ENCODE results near the gene CTTNBP2NL. TPM values are rescaled to one million over a fixed set of nuclear protein-coding genes. Genes with fewer than 3 reads are reported as not detected.

Gene CTTNBP2NL
- total RNA-seq, 1 donor from 2014 or later = 66.2 TPM

DNA sequence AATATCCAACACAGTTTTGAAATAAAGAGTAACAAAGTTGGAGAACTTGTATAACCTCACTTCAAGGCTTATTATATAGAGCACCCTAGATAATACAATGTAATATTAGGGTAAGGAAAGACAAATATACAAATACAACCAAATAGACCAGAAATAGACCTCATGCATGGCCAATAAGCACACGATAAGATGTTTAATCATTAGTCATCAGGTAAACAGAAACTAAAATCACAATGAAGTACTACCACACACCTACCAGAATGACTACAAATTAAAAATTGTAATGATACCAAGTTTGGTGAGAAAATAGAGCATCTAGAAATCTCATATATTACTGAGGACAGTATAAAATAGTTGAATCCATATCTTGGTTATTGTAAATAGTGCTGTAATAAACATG is 20.3 kb upstream of the CTTNBP2NL start:
- no peak for DNase-seq
- Mint-ChIP-seq H3K4me1 (ENCODE audit: low read depth, unreplicated experiment) (no peaks in the 10 kb centered on the region), H3K36me3 (ENCODE audit: unreplicated experiment) (no peaks in the 10 kb centered on the region), H3K9me3 (ENCODE audit: unreplicated experiment) (peaks cover 1% of the 10 kb centered on the region), H3K27me3 (ENCODE audit: unreplicated experiment) (peaks cover 3% of the 10 kb centered on the region), H3K4me3 (ENCODE audit: unreplicated experiment) (no peak overlapping the region), H3K27ac (ENCODE audit: unreplicated experiment) (no peak overlapping the region)
- TF ChIP-seq, protein P1, sequence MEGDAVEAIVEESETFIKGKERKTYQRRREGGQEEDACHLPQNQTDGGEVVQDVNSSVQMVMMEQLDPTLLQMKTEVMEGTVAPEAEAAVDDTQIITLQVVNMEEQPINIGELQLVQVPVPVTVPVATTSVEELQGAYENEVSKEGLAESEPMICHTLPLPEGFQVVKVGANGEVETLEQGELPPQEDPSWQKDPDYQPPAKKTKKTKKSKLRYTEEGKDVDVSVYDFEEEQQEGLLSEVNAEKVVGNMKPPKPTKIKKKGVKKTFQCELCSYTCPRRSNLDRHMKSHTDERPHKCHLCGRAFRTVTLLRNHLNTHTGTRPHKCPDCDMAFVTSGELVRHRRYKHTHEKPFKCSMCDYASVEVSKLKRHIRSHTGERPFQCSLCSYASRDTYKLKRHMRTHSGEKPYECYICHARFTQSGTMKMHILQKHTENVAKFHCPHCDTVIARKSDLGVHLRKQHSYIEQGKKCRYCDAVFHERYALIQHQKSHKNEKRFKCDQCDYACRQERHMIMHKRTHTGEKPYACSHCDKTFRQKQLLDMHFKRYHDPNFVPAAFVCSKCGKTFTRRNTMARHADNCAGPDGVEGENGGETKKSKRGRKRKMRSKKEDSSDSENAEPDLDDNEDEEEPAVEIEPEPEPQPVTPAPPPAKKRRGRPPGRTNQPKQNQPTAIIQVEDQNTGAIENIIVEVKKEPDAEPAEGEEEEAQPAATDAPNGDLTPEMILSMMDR (IDR thresholded peaks at IDR 0.05; ENCODE audit: partially characterized antibody, unreplicated experiment) = no peak

DNA sequence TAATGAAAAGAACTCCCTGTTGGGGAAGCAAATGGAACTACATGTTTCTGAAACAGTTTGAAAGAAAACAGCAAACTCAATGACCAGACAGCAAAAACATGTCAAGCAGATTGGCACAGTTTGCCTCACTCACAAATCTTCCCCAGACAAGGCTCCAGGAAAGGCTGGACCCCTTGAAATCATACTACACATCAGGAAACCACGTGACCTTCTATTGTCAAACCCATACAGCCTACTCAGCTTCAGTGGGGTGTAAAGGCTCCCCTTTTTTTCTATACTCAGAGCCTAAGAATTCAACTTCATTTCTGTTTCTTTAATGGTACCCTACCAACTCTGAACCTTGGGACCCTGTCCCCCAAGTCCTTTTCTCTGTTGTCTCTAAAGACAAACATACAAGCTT is 15.7 kb upstream of the CTTNBP2NL start:
- Mint-ChIP-seq H3K4me3 (ENCODE audit: unreplicated experiment) (no peak overlapping the region), H3K4me1 (ENCODE audit: low read depth, unreplicated experiment) (no peaks in the 10 kb centered on the region), H3K36me3 (ENCODE audit: unreplicated experiment) (no peaks in the 10 kb centered on the region), H3K9me3 (ENCODE audit: unreplicated experiment) (peaks cover 1% of the 10 kb centered on the region), H3K27ac (ENCODE audit: unreplicated experiment) (no peak overlapping the region), H3K27me3 (ENCODE audit: unreplicated experiment) (no peaks in the 10 kb centered on the region)
- TF ChIP-seq, protein P1 (IDR thresholded peaks at IDR 0.05; ENCODE audit: partially characterized antibody, unreplicated experiment) = no peak
- no peak for DNase-seq

- Mint-ChIP-seq H3K9me3 (ENCODE audit: unreplicated experiment) (peaks cover 1% of the 10 kb centered on the region), H3K27ac (ENCODE audit: unreplicated experiment) (no peak overlapping the region), H3K36me3 (ENCODE audit: unreplicated experiment) (no peaks in the 10 kb centered on the region), H3K4me3 (ENCODE audit: unreplicated experiment) (no peak overlapping the region), H3K27me3 (ENCODE audit: unreplicated experiment) (no peaks in the 10 kb centered on the region), H3K4me1 (ENCODE audit: low read depth, unreplicated experiment) (no peaks in the 10 kb centered on the region)
- no peak for DNase-seq
- TF ChIP-seq, protein P1 (IDR thresholded peaks at IDR 0.05; ENCODE audit: partially characterized antibody, unreplicated experiment) = no peak
Measured at GRCh38 chr1:112381324-112382076, 14.5 kb upstream of the CTTNBP2NL start.

GRCh38 chr1:112383759-112384370 is 12.1 kb upstream of the CTTNBP2NL start:
- no peak for DNase-seq
- no peaks in the 10 kb centered on the region for H3K36me3 Mint-ChIP-seq (ENCODE audit: unreplicated experiment)
- TF ChIP-seq, protein P1 (IDR thresholded peaks at IDR 0.05; ENCODE audit: partially characterized antibody, unreplicated experiment) = no peak
- H3K27me3 Mint-ChIP-seq (ENCODE audit: unreplicated experiment) = no peaks in the 10 kb centered on the region
- H3K9me3 Mint-ChIP-seq (ENCODE audit: unreplicated experiment) = no peaks in the 10 kb centered on the region
- no peak overlapping the region for H3K4me3 Mint-ChIP-seq (ENCODE audit: unreplicated experiment)
- no peak overlapping the region for H3K27ac Mint-ChIP-seq (ENCODE audit: unreplicated experiment)
- no peaks in the 10 kb centered on the region for H3K4me1 Mint-ChIP-seq (ENCODE audit: low read depth, unreplicated experiment)
